HG03064 (cell line): Measurements from ENCODE around the gene NLGN2.
"Not testable (repeated sequence)": the region's sequence is repeated elsewhere in the genome, so short reads cannot be mapped to it uniquely, and the experiment has no call there.

Experiments used
- ATAC-seq: cut with Tn5 transposase; IDR thresholded peaks from one replicate; pipeline ENCODE4 v1.9.1; 2021; ENCODE audit warnings: low read depth; ENCODE audit not compliant: unreplicated experiment

NLGN2 gene

DNA sequence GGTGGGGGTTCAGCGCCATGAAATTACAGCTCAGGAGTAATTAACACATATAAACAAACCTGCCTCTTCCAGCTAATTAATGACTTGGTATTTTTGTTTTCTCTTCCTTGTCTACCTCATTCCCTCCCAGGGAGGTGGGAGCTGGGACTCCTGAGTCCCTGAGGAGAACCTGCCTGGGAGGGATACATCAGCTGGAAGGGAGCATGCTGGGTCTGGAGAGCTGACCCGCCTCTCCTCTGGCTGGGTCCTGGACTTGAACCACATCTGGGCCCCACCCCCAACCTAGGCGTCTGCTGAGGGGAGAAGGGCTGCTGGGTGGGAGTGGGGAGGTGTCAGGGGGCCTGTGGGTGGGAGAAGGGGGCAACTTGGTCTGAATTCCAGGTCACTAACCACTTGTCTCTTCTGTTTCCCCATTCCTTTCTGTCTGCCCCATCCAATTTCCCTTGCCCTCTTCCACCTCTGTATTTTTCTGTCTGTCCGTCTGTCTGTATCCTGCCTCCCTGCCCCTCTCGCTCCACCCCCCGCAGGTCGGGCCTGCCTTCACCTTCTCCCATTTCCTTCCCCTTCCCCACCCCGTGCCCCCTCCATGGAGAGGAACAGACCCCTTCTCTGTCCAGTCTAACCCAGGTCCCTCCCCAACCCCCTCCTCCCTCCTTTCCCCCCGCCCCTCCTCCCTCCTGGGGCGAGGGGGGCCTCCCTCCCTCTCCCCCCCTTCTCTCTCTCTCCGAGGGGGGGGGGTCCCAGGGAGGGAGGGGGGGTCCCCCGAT, at the start of gene NLGN2:
Gene NLGN2 (plus strand): TSS at position 361 of the 767 bp plus-strand sequence. CDS start 411 bp downstream, outside the sequence.
- no peak for ATAC-seq

DNA sequence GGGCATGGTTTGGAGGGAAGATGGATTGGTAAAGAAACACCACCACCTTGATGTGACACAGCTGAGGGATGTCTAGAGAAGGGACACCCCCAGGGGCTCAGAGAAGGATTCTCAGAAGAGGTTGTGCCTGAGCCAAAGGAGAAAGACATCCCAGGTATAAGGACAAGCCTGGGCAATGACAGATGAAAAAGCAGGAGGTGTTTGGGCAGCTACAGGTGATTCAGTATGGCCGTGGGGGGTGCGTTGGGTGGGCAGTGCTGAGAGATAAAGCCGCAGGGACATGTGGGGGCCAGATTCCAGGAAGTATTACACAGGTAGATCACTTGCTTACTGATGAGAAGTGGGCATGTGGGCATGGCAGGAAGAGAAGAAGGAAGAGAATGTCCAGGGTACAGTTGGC, 45.7 kb upstream of the NLGN2 start:
- no peak for ATAC-seq

DNA sequence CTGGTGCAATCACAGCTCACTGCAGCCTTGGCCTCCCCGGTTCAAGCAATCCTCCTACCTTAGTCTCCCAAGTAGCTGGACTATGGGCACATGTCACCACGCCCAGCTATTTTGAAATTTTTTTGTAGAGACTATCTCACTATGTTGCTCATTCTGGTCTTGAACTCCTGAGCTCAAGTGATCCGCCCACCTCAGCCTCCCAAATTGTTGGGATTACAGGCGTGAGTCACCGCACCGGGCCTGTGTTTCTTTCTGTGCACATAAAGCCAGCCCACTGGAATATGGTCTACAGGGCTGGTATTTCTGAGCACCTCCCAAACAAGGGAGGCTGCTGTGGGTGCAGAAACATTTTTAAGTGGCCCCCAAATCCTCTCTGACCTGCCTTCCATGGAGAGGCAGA, 44.3 kb upstream of the NLGN2 start:
- no peak for ATAC-seq

DNA sequence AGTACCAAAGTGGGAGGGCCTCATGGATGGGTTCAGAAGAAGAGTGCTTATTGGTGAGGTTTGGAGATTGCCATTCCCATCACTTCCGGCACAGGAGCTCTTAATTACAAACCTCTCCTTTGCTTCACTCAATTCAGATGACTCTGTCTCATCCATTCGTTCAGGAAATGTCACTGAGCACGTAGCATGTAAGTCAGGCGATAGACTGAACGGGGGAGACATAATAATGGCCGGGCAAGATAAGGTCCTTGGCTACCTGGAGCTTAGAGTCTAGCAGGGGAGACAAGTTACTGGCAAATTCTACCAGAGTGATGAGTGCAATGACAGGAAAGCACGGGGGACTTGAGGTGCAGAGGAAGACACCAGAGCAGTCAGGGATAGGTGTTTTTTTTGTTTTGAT, 41.7 kb upstream of the NLGN2 start:
- not testable (repeated sequence) for ATAC-seq

DNA sequence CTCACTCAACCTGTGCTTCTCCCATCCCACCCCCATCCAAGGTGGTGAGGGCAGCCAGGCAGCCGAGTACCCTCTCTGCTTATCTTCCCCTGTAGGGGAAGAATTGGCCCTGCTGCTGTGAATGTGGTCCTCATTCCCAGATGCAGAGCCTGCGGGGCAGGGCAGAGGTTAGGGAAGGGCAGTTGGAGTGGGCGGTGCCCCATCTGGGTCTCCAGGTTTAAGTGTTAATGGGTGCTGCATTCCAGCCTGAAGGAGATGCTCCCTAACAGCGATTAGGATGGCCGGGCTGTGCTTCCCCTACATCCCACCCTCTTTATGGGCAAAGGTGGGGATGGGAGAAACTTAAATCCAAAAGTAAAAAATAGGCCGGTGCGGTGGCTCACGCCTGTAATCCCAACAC, 40.6 kb upstream of the NLGN2 start:
- no peak for ATAC-seq

DNA sequence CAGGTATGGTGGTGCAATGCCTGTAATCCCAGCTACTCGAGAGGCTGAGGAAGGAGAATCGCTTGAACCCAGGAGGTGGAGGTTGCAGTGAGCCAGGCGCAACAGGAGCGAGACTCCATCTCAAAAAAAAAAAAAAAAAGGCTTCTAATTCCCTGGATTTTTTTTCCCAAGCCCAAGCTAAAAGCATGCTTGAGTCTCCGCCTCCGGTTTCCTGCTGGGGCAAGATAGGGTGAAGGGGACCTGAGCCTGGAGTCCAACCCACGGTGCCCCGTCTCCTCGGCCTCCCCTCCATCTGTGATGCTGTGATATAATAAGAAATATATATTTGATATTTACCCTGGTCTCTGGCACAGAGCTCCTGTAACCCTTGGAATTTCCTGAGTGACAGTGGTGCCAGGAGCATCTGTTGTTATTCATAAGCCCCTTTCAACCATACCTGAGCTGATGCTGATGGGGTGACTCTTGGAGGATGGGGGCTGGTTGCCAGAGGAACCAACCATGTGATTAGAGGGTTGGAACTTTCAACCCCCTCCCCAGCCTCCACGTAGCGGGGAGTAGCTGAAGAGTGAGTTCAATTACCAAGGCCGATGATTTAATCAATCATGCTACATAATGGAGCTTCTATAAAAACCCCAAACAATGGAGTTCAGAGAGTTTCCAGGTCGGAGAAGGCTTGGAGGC, 39.6 kb upstream of the NLGN2 start:
- no peak for ATAC-seq

DNA sequence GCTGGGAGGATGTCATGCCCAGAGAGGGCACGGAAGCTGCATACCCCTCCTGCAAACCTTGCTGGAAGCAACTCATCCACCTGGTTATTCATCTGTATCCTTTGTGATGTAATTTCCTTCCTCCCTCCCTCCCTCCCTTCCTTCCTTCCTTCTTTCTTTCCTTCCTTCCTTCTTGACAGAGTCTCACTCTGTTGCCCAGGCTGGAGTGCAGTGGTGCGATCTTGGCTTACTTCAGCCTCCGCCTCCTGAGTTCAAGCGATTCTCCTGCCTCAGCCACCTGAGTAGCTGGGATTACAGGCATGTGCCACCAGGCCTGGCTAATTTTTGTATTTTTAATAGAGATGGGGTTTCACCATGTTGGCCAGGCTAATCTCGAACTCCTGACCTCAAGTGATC, 39.0 kb upstream of the NLGN2 start:
- not testable (repeated sequence) for ATAC-seq

DNA sequence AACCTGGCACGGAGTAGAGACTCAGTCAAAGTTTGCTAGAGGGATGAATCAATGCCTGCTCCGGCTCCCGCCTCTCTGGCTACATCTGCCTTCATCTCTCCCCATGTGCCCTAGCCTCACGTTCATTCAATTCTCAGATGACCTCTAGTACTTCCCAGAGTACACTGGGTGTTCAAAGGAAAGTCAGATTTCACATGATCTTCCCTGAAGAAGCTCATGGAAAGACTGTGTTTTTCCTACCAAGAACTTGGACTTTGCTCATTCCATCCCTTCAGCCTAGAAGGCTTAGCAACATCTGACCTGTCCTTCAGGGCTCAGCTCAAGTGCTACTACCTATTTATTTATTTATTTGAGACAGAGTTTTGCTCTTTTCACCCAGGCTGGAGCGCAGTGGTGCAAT, 37.8 kb upstream of the NLGN2 start:
- ATAC-seq = no peak

DNA sequence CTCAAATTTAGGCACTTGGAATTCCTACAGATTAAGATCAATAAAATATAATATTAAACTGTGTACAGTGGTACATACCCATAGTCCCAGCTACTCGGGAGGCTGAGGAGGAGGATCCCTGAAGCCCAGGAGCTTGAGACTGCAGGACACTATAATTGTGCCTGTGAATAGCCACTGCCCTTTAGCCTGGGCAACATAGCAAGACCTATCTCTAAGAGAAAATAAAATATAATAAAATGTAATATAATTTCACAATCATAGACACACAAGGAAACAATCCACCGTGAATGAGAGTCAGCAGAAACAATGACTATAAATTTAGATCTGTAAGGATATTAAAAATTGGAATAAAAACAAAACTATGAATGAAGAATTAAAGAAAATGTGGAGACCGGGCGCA, 36.8 kb upstream of the NLGN2 start:
- no peak for ATAC-seq

DNA sequence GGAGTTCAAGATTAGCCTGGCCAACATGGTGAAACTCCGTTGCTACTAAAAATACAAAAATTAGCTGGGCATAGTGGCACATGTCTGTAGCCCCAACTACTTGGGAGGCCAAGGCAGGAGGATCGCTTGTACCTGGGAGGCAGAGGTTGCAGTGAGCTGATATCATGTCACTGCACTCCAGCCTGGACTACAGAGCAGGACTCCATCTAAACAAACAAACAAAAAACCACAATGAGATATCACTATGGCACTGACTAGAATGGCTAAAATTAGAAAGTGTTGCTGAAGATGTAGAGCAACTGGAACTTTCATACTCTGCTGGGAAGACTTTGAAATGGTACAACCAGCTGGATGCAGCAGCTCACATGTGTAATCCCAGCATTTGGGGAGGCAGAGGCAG, 33.3 kb upstream of the NLGN2 start:
- ATAC-seq = no peak

DNA sequence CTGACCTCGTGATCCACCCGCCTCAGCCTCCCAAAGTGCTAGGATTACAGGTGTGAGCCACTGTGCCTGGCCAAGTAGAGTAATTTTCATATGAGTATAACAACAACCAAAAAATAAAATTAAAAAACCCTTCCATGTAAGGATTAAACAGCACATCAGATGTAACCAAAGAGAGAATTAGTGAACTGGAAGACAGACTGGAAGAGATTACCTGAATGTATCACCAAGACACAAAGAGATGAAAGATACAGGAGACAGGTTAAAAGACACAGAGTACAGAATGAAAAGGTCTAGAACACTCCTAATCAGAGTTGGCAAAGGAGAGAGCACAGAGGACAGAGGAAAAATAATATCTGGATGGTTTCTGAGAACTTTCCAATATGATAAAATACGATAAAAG, 28.5 kb upstream of the NLGN2 start:
- ATAC-seq = no peak

DNA sequence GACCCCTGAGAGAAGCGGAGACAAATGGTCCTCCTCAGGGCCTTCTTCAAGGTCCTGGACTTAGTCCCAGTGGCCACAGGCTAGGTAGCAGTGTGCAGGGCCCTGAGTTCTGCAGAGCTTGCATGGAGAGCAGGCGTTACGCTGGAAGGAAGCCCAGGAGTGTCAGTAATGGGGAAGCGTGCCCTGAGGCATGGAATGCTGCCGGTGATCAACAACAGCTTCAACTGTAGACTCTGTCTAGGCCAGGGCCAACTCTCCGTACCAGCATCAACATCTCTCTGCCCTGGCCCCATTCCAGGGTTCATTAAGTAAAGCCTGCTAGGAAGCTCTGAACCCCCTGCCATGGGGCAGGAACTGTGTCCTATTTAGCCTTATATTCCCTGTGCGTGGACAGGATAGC, 27.3 kb upstream of the NLGN2 start:
- no peak for ATAC-seq

DNA sequence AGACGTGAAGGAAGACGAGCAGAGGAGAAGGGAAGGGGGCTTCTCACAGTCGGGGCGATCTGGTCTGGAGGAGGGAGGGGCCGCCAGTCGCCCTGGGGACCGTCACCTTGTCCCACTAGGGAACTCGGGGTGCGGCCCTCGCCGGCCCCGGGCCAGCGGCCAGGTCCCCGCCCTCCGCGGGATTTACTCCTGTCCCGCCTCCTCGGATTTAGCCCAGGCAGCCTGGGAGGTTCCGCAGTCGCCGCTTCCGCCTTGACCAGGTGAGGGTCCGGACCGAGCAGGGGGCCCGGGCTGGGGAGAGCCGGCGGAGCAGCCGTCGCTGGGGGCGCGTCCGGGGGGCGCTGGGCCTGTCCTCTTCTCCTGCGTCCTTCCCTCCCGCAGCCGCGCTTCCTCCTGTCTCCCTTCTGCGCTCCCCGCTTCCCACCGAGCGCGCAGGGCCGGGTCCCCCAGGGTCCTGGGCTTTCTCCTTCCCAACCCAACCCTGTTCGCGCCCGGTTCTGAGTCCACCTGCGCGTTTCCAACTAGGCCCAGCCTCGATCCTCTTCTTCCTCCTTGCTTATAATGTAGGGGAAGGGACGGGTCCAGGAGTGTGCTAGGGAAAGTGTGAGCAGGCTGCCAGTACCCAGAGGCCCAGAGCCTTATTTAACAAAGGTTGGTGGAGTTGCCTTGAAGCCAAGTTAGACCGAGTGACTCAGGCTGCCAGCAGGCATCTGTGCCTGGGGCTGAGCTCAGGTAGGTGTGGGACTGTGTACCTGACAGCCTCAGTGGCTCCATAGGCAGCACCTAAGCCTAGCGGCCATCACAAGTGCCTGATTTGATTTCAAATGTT, 26.6 kb upstream of the NLGN2 start, which contains the start of gene TNK1:
Gene TNK1 (plus strand): TSS at position 235 of the 829 bp plus-strand sequence. CDS start 1,838 bp downstream, outside the sequence.
- ATAC-seq = no peak

DNA sequence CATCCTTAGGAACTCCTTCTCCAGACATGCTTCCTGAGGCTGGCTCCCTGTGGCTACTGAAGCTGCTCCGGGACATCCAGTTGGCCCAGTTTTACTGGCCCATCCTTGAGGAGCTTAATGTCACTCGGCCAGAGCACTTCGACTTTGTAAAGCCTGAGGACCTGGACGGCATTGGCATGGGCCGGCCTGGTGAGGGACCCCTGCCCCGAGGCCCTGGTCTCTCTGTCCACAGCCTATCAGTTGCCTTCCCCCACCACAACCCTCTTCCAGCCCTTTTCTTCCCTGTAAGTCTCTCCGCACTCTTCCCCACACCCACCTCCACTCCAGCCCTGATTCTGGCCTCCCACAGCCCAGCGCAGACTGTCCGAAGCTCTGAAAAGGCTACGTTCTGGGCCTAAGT, 24.7 kb upstream of the NLGN2 start:
- no peak for ATAC-seq

DNA sequence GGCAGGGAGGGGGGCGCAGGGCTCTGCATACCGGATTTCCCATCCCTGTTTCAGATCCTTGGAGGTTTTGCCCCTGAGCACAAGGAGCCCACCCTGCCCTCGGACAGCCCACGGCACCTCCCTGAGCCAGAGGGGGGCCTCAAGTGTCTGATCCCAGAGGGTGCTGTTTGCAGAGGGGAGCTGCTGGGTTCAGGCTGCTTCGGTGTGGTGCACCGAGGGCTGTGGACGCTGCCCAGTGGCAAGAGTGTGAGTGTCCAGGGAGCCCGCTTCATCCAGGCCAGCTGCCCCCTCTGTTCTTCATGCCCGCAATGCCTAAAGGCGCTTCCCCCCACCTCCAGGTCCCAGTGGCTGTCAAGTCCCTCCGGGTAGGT, 24.3 kb upstream of the NLGN2 start:
- no peak for ATAC-seq

DNA sequence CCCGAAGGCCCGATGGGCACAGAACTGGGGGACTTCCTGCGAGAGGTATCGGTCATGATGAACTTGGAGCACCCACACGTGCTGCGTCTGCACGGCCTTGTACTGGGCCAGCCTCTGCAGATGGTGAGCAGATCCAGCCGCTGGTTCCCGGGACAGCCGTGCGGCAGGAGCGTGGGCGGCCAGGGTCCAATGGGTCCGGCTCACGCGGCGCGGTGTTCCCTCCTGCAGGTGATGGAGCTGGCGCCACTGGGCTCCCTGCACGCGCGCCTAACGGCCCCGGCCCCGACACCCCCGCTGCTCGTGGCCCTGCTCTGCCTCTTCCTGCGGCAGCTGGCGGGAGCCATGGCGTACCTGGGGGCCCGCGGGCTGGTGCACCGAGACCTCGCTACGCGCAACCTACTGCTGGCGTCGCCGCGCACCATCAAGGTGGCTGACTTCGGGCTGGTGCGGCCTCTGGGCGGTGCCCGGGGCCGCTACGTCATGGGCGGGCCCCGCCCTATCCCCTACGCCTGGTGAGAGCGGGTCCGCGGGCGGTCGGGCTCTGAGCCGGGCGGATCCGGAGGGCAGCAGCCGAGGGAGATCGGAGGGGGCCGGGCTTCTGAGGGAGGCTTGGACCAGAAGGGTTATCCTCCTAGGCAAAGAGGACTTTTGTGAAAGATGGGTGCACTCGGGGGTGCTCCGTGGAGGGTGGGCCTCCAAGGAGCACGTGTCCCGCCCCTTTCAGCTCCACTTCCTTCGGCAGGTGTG, 23.7 kb upstream of the NLGN2 start:
- ATAC-seq = no peak

DNA sequence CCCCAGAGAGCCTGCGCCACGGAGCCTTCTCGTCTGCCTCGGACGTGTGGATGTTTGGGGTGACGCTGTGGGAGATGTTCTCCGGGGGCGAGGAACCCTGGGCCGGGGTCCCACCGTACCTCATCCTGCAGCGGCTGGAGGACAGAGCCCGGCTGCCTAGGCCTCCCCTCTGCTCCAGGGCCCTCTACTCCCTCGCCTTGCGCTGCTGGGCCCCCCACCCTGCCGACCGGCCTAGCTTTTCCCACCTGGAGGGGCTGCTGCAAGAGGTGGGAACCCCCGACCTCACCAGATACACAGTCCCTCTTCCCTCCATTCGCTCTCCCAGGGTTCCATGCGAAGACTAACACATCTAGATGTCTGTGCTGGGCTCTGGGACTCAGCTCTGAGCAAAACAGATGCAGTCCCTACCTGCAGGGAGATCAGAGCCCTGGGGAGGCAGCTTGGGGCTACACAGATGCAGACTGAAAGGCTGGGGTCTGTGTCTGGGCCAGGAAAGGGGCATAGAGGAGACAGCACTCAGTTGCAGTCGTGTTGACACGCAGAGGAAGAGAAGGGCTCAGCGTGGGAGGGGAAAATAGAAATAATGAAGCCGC, 23.1 kb upstream of the NLGN2 start:
- no peak for ATAC-seq

DNA sequence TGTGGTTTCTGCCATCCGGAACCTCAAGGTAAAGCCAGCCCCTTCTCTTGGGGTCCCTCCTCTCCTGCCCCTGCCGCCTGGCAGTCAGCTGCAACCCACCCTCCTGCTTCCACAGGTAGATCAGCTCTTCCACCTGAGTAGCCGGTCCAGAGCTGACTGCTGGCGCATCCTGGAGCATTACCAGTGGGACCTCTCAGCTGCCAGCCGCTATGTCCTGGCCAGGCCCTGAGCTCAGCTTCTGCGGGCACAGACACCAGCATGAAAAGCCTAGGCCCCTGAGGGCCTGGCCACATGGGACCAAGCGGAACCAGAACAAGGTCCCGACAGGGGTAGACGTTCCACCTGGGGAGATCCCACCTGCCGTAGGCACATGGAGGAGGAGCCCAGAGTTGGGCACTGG, 18.8 kb upstream of the NLGN2 start:
- ATAC-seq = no peak

DNA sequence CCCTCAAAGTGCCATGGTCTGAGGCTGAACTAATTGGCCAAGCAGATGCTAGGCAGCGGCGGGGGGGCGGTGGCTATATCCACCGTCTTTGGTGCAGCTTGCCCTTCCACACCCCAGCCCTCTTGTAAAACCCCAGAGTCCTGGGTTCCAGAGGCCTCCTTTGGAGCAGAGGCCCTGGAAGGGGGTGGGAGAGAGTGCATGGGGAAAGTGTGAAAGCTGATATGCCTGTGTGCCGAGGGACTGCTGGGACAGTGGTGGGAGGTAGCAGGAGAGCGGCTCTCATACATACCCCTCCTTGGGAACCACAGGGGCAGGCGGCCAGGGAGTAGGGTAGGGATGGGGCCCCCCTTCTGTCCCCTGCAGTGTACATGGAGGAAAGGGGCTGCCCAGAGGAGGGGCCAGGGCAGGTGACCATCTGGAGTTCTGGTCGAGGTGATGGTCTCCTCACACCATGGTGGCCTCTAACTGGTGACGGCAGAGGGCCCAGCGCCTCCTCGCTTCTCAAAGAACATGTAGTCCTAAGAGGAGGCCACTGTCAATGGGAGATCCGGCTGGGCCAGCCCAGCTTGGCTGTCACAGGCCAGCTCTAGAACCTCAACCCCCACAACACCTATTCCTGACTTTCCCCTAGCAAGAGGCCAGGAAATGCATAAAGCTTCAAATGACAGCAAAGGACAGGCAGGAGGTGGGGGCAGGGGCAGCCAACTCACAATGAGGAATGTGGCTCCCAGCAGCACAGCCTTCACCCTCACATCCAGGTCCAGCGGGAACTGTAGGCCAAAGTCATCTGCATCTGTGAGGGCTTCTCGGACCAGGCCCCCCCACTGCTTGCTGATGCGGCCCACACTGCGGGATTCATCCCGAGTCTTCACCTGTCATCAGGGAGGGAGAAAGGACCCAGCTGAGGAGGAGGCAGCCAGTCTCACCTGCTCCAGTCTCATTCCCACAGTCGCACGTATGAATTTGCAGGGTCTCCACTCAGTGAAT, 17.4 kb upstream of the NLGN2 start:
- ATAC-seq = no peak
